Measurements from ENCODE around the gene PCDH9.

Gene PCDH9

GRCh38 chr13:66399873-66400272 is 830.3 kb downstream of the PCDH9 start:
- H3K27me3 ChIP-seq (ENCODE audit: control insufficient read depth, insufficient read depth, low read length): no peaks in the 10 kb centered on the region
- no peaks in the 10 kb centered on the region for H3K36me3 ChIP-seq (ENCODE audit: insufficient read depth, low read length)
- H3K9me3 ChIP-seq (replicated peaks; ENCODE audit: low read length): no peaks in the 10 kb centered on the region
- H3K4me3 ChIP-seq (ENCODE audit: low read length): no peak overlapping the region
- H3K4me2 ChIP-seq (ENCODE audit: low read length): no peak overlapping the region
- peaks cover 18% of the 10 kb centered on the region for H3K4me1 ChIP-seq (ENCODE audit: control insufficient read depth, insufficient read depth, low read length)
- H3K9ac ChIP-seq (ENCODE audit: low read depth, low read length): no peak overlapping the region

GRCh38 chr13:66397133-66397532 is 833.0 kb downstream of the PCDH9 start:
- H3K4me2 ChIP-seq (ENCODE audit: low read length): no peak overlapping the region
- H3K27me3 ChIP-seq (ENCODE audit: control insufficient read depth, insufficient read depth, low read length): no peaks in the 10 kb centered on the region
- H3K4me3 ChIP-seq (ENCODE audit: low read length): no peak overlapping the region
- H3K4me1 ChIP-seq (ENCODE audit: control insufficient read depth, insufficient read depth, low read length): peaks cover 5% of the 10 kb centered on the region
- no peaks in the 10 kb centered on the region for H3K9me3 ChIP-seq (replicated peaks; ENCODE audit: low read length)
- H3K36me3 ChIP-seq (ENCODE audit: insufficient read depth, low read length): no peaks in the 10 kb centered on the region
- no peak overlapping the region for H3K9ac ChIP-seq (ENCODE audit: low read depth, low read length)

DNA sequence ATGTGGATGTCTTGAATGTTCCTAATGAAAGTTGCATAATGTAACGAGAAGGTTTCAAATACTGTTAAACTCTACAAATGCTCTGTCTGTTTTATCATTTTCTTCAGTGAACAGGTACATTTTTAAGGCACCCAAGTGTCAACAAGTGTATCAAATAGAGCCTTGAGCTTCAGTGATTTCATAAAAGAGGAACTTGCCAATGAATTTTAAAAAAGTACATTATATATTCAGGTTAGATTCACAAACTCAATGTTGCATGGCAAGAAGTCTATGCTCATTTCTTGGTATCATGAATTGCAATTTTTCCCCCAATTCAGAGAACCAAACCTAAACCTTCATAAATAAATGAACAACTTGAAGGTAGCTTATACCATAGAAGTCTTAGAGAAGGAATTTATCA is 838.8 kb downstream of the PCDH9 start:
- H3K4me1 ChIP-seq (ENCODE audit: control insufficient read depth, insufficient read depth, low read length): no peaks in the 10 kb centered on the region
- H3K9me3 ChIP-seq (replicated peaks; ENCODE audit: low read length): no peaks in the 10 kb centered on the region
- no peak overlapping the region for H3K4me3 ChIP-seq (ENCODE audit: low read length)
- no peaks in the 10 kb centered on the region for H3K27me3 ChIP-seq (ENCODE audit: control insufficient read depth, insufficient read depth, low read length)
- no peaks in the 10 kb centered on the region for H3K36me3 ChIP-seq (ENCODE audit: insufficient read depth, low read length)
- no peak overlapping the region for H3K9ac ChIP-seq (ENCODE audit: low read depth, low read length)
- H3K4me2 ChIP-seq (ENCODE audit: low read length): no peak overlapping the region

DNA sequence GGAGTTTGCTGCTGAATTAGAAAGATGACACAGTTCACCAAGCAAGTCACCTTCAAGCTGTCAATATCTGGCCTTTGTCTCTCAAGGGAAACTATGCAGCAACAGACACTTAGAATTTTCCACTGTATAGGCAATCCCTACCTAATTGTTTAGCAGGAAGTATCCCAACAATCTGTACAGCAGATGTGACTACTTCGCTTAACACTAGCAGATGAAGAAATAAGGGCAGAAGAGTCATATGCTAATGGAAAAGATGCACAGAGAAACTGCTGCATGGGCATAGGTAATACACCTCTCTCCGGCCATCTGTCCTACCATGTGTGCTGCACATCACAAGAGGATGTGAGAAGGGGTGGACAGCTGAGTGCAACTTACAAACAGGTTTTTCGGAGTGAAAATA is 851.2 kb downstream of the PCDH9 start:
- Histone ChIP-seq H3K4me3 (ENCODE audit: low read length) (no peak overlapping the region), H3K4me2 (ENCODE audit: low read length) (no peak overlapping the region), H3K4me1 (ENCODE audit: control insufficient read depth, insufficient read depth, low read length) (no peaks in the 10 kb centered on the region), H3K36me3 (ENCODE audit: insufficient read depth, low read length) (no peaks in the 10 kb centered on the region), H3K9ac (ENCODE audit: low read depth, low read length) (no peak overlapping the region), H3K9me3 (replicated peaks; ENCODE audit: low read length) (no peaks in the 10 kb centered on the region), H3K27me3 (ENCODE audit: control insufficient read depth, insufficient read depth, low read length) (no peaks in the 10 kb centered on the region)

DNA sequence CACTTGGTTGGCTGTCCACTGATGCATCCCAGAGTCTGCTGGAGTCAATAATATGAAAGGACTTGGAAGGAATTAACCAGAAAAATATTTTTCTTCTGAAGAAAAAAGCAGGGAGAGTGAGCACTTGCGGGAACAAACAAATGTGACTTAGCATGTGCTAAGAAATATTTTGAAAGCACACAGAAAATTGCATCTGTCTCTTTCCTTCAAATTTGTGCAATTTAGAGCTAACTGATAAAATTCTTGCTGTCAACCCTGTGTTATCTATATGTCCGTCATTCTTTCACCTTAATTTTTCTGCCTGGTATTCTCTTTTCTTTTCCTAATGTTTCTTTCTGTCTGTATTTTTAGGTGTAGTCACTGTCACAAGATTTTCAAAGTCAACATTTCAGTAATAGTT is 852.6 kb downstream of the PCDH9 start:
- H3K4me1 ChIP-seq (ENCODE audit: control insufficient read depth, insufficient read depth, low read length): no peaks in the 10 kb centered on the region
- H3K9ac ChIP-seq (ENCODE audit: low read depth, low read length): no peak overlapping the region
- no peak overlapping the region for H3K4me2 ChIP-seq (ENCODE audit: low read length)
- H3K36me3 ChIP-seq (ENCODE audit: insufficient read depth, low read length): no peaks in the 10 kb centered on the region
- no peak overlapping the region for H3K4me3 ChIP-seq (ENCODE audit: low read length)
- H3K27me3 ChIP-seq (ENCODE audit: control insufficient read depth, insufficient read depth, low read length): no peaks in the 10 kb centered on the region
- H3K9me3 ChIP-seq (replicated peaks; ENCODE audit: low read length): no peaks in the 10 kb centered on the region

DNA sequence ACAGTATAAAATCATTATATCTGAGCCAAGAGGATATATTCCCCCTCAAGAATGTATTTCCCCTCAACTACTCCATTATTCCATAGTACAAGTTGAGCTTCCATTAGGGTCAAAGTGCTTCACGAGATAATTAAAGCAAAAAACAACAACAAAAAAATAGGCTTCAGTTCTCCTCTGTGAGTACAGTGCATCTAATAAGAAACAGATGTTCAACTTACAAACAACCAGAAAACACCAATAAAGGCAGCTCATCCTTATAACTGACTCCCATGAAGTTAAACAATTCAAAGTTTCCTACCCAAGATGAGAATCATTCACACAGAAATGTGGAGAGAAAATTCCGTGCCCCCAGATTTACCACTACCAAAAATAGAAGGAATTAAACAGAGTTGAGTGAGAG is 854.4 kb downstream of the PCDH9 start:
- H3K27me3 ChIP-seq (ENCODE audit: control insufficient read depth, insufficient read depth, low read length): no peaks in the 10 kb centered on the region
- no peaks in the 10 kb centered on the region for H3K36me3 ChIP-seq (ENCODE audit: insufficient read depth, low read length)
- H3K4me1 ChIP-seq (ENCODE audit: control insufficient read depth, insufficient read depth, low read length): no peaks in the 10 kb centered on the region
- H3K4me3 ChIP-seq (ENCODE audit: low read length): no peak overlapping the region
- H3K9ac ChIP-seq (ENCODE audit: low read depth, low read length): no peak overlapping the region
- no peaks in the 10 kb centered on the region for H3K9me3 ChIP-seq (replicated peaks; ENCODE audit: low read length)
- H3K4me2 ChIP-seq (ENCODE audit: low read length): no peak overlapping the region

DNA sequence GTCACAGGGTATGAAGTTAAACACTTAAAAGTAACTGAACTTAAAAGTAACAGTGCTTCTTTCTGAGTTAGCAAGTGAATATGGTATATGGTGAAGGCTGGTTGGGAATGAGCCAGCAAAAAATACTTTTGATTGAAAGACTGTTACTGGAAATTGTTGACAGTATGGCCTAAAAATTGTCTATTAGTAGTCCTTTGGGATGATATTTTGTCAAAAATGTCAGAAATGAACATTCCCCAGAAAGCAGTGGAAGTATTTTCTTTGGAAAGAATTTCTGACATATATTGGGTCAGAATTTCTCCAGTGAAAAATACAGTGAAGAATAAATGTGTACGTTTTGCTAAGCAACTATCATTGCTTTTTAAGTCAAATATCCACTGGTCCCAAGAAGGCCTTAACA is 860.5 kb downstream of the PCDH9 start:
- Histone ChIP-seq H3K9ac (ENCODE audit: low read depth, low read length) (no peak overlapping the region), H3K4me3 (ENCODE audit: low read length) (no peak overlapping the region), H3K9me3 (replicated peaks; ENCODE audit: low read length) (no peaks in the 10 kb centered on the region), H3K36me3 (ENCODE audit: insufficient read depth, low read length) (no peaks in the 10 kb centered on the region), H3K27me3 (ENCODE audit: control insufficient read depth, insufficient read depth, low read length) (no peaks in the 10 kb centered on the region), H3K4me2 (ENCODE audit: low read length) (no peak overlapping the region), H3K4me1 (ENCODE audit: control insufficient read depth, insufficient read depth, low read length) (peaks cover 6% of the 10 kb centered on the region)

DNA sequence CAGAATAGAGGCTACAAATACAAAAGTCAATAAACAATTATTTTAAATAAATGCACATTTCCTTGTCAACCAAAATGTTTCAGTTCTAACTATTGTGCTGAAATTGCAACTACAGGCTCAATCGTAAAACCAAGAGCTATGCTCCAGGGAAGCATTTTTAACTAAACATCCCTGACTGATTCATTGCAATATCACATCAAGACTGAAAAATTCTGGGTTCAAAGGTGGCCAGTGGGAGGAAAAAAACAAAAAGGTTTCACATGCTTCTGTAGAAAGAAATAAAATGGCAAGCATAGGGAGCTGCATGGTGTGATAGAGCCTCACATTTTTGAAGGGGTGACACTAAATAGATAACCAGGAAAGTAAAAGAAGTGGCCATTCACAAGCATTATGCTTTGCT is 862.8 kb downstream of the PCDH9 start:
- Histone ChIP-seq H3K9ac (ENCODE audit: low read depth, low read length) (no peak overlapping the region), H3K4me2 (ENCODE audit: low read length) (no peak overlapping the region), H3K36me3 (ENCODE audit: insufficient read depth, low read length) (no peaks in the 10 kb centered on the region)

DNA sequence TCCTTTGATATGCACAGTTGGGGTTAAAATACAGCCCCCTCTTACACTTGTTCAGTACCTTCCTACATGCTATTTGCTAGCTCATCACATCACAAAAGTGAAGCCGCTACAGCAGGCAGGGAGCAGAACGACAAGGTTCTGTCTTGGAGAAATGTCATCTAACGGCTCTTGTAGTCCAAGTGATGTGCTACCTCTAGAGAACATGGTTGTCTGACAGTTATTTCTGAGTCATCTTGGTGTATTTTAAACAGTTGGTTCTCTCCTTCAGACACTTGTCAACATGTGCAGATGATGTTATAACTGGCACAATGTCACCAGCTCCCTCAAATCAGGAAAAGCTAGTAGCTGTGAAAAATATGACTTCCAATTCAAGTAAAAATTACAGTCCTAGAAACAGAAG is 865.0 kb downstream of the PCDH9 start:
- H3K4me1 ChIP-seq (ENCODE audit: control insufficient read depth, insufficient read depth, low read length): peaks cover 6% of the 10 kb centered on the region
- H3K4me3 ChIP-seq (ENCODE audit: low read length): no peak overlapping the region
- no peaks in the 10 kb centered on the region for H3K9me3 ChIP-seq (replicated peaks; ENCODE audit: low read length)
- H3K36me3 ChIP-seq (ENCODE audit: insufficient read depth, low read length): no peaks in the 10 kb centered on the region
- no peak overlapping the region for H3K4me2 ChIP-seq (ENCODE audit: low read length)
- H3K9ac ChIP-seq (ENCODE audit: low read depth, low read length): no peak overlapping the region
- no peaks in the 10 kb centered on the region for H3K27me3 ChIP-seq (ENCODE audit: control insufficient read depth, insufficient read depth, low read length)

More for the DNA sequence above, 862.8 kb downstream of the PCDH9 start:
- Histone ChIP-seq H3K4me1 (ENCODE audit: control insufficient read depth, insufficient read depth, low read length) (peaks cover 6% of the 10 kb centered on the region), H3K27me3 (ENCODE audit: control insufficient read depth, insufficient read depth, low read length) (no peaks in the 10 kb centered on the region), H3K4me3 (ENCODE audit: low read length) (no peak overlapping the region), H3K9me3 (replicated peaks; ENCODE audit: low read length) (no peaks in the 10 kb centered on the region)

DNA sequence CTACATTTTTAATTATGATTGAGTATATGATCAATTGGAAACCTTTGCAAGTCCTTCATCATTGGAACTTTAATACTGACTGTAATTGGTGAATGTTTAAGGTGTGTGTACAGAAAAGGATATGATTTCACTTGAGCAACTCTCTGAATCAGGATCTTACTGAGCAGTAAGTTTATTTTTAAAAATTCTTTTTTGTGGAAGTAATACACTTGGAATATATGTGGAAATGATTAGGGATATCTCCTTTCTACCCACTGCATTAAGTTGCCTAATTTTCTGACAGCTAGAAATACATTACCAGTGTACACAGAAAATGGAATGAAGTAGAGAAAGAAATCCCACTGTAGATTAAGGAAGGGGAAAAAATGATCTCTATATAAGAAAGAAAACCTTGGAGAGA is 865.8 kb downstream of the PCDH9 start:
- Histone ChIP-seq H3K9ac (ENCODE audit: low read depth, low read length) (no peak overlapping the region), H3K4me3 (ENCODE audit: low read length) (no peak overlapping the region), H3K9me3 (replicated peaks; ENCODE audit: low read length) (no peaks in the 10 kb centered on the region), H3K4me1 (ENCODE audit: control insufficient read depth, insufficient read depth, low read length) (peaks cover 6% of the 10 kb centered on the region), H3K36me3 (ENCODE audit: insufficient read depth, low read length) (no peaks in the 10 kb centered on the region), H3K27me3 (ENCODE audit: control insufficient read depth, insufficient read depth, low read length) (no peaks in the 10 kb centered on the region), H3K4me2 (ENCODE audit: low read length) (no peak overlapping the region)

DNA sequence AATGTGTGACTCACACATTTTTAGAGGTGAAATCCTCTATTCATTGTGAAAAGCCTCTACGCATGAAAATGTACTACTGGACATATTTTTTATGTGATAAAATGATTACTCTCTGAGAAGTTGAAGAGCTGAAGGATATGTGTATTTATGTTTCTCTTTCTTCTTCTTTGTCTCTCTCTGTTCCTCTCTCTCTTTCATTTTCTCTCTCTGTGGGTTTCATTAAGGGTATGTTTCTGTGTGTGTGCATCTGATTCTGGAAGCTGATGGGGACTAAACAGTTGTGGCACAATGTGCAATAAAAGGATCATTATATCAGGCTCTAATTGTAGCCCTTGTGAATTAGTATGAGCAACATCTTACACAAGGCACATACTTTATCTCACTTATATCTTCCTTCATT is 867.7 kb downstream of the PCDH9 start:
- Histone ChIP-seq H3K9ac (ENCODE audit: low read depth, low read length) (no peak overlapping the region), H3K9me3 (replicated peaks; ENCODE audit: low read length) (no peaks in the 10 kb centered on the region), H3K4me1 (ENCODE audit: control insufficient read depth, insufficient read depth, low read length) (peaks cover 6% of the 10 kb centered on the region), H3K4me3 (ENCODE audit: low read length) (no peak overlapping the region), H3K27me3 (ENCODE audit: control insufficient read depth, insufficient read depth, low read length) (no peaks in the 10 kb centered on the region), H3K36me3 (ENCODE audit: insufficient read depth, low read length) (no peaks in the 10 kb centered on the region), H3K4me2 (ENCODE audit: low read length) (no peak overlapping the region)

DNA sequence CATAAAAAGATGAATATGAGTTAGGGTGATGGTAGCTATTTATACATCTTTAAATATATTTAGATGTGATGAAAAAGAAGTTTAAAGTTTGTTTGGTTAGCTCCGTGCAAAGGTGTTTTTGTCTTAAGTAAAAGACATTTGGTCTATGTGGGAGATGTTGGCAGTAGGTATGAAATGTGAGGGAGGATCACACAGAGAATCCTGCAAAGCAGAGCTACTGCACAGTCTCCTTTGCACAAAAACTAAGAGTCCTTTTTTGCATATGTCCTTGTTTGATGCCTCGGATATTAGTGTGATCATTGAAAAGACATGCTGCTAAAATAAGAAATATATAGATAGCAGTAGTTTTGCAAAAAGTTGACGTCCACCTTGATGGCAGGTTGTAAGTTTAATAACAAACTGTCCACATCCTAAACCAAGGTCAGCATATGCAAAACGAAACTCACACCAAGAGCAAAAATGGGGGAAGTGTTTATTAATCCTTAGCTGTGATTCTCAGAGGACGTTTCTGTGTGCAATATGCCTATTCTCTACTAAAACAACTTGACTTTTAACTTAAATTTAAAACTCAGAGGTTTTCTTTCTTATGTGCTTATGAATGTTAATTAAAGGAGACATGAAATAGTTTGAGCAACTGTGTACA is 870.1 kb downstream of the PCDH9 start:
- Histone ChIP-seq H3K4me2 (ENCODE audit: low read length) (no peak overlapping the region), H3K36me3 (ENCODE audit: insufficient read depth, low read length) (no peaks in the 10 kb centered on the region), H3K4me1 (ENCODE audit: control insufficient read depth, insufficient read depth, low read length) (no peaks in the 10 kb centered on the region), H3K4me3 (ENCODE audit: low read length) (no peak overlapping the region), H3K9ac (ENCODE audit: low read depth, low read length) (no peak overlapping the region), H3K27me3 (ENCODE audit: control insufficient read depth, insufficient read depth, low read length) (no peaks in the 10 kb centered on the region), H3K9me3 (replicated peaks; ENCODE audit: low read length) (no peaks in the 10 kb centered on the region)
